ENCODE results near the gene MRPL32. TPM values are rescaled to one million over a fixed set of nuclear protein-coding genes. Genes with fewer than 3 reads are reported as not detected.

The MRPL32 gene
- total RNA-seq, 2 experiments from 2014 or later: 67.4 to 71.8 TPM

- Mint-ChIP-seq H3K4me3 (no peak overlapping the region), H3K9me3 (peaks cover 2% of the 10 kb centered on the region), H3K27me3 (ENCODE audit: low read depth) (no peaks in the 10 kb centered on the region), H3K4me1 (ENCODE audit: low read depth) (peaks cover 10% of the 10 kb centered on the region), H3K27ac (no peak overlapping the region), H3K36me3 (ENCODE audit: low read depth) (no peaks in the 10 kb centered on the region)
- CTCF ChIA-PET: interaction anchor here (0.8 to 1.7 kb wide), 3 partner anchors 9 to 496 kb away, joined by 3 to 9 read pairs (median 3); no protein-coding TSS in a partner anchor
- no peak for DNase-seq
- intact Hi-C loops (cut with micrococcal nuclease): no loop called here
Measured at GRCh38 chr7:42950417-42950816, 18.2 kb downstream of the MRPL32 start.

GRCh38 chr7:42952328-42952727, 20.2 kb downstream of the MRPL32 start:
- CTCF ChIA-PET: interaction anchor here (1.7 kb wide), 1 partner anchor 11 kb away, joined by 9 read pairs; no protein-coding TSS in a partner anchor
- H3K27me3 Mint-ChIP-seq (ENCODE audit: low read depth): no peaks in the 10 kb centered on the region
- H3K27ac Mint-ChIP-seq: no peak overlapping the region
- intact Hi-C loops (cut with micrococcal nuclease): no loop called here
- DNase-seq: no peak
- no peaks in the 10 kb centered on the region for H3K4me1 Mint-ChIP-seq (ENCODE audit: low read depth)
- no peak overlapping the region for H3K4me3 Mint-ChIP-seq
- H3K36me3 Mint-ChIP-seq (ENCODE audit: low read depth): peaks cover 5% of the 10 kb centered on the region
- H3K9me3 Mint-ChIP-seq: peaks cover 13% of the 10 kb centered on the region

GRCh38 chr7:42953994-42954393, 21.8 kb downstream of the MRPL32 start:
- CTCF ChIA-PET: interaction anchor here (1.5 kb wide), 1 partner anchor 13 kb away, joined by 6 read pairs; no protein-coding TSS in a partner anchor

GRCh38 chr7:42956062-42956461, 23.9 kb downstream of the MRPL32 start:
- no peak overlapping the region for H3K4me3 Mint-ChIP-seq
- CTCF ChIA-PET: no interaction called here
- H3K27me3 Mint-ChIP-seq (ENCODE audit: low read depth): peaks cover 12% of the 10 kb centered on the region
- H3K27ac Mint-ChIP-seq: no peak overlapping the region
- intact Hi-C loops (cut with micrococcal nuclease): no loop called here
- H3K36me3 Mint-ChIP-seq (ENCODE audit: low read depth): peaks cover 5% of the 10 kb centered on the region
- no peak for DNase-seq
- peaks cover 2% of the 10 kb centered on the region for H3K4me1 Mint-ChIP-seq (ENCODE audit: low read depth)
- H3K9me3 Mint-ChIP-seq: peaks cover 13% of the 10 kb centered on the region

More at GRCh38 chr7:42953994-42954393, 21.8 kb downstream of the MRPL32 start:
- peaks cover 13% of the 10 kb centered on the region for H3K9me3 Mint-ChIP-seq
- H3K27ac Mint-ChIP-seq: no peak overlapping the region
- no peak for DNase-seq
- H3K36me3 Mint-ChIP-seq (ENCODE audit: low read depth): peaks cover 5% of the 10 kb centered on the region
- H3K27me3 Mint-ChIP-seq (ENCODE audit: low read depth): no peaks in the 10 kb centered on the region
- intact Hi-C loops (cut with micrococcal nuclease): no loop called here
- H3K4me1 Mint-ChIP-seq (ENCODE audit: low read depth): no peaks in the 10 kb centered on the region
- no peak overlapping the region for H3K4me3 Mint-ChIP-seq

- peaks cover 15% of the 10 kb centered on the region for H3K27me3 Mint-ChIP-seq (ENCODE audit: low read depth)
- peaks cover 5% of the 10 kb centered on the region for H3K4me1 Mint-ChIP-seq (ENCODE audit: low read depth)
- DNase-seq: no peak
- intact Hi-C loops (cut with micrococcal nuclease): no loop called here
- no peak overlapping the region for H3K27ac Mint-ChIP-seq
- H3K36me3 Mint-ChIP-seq (ENCODE audit: low read depth): peaks cover 5% of the 10 kb centered on the region
- CTCF ChIA-PET: interaction anchor here (0.5 kb wide), 1 partner anchor 178 kb away, joined by 3 read pairs; no protein-coding TSS in a partner anchor
- H3K9me3 Mint-ChIP-seq: peaks cover 13% of the 10 kb centered on the region
- H3K4me3 Mint-ChIP-seq: no peak overlapping the region
Measured at GRCh38 chr7:42959549-42959948, 27.4 kb downstream of the MRPL32 start.

- CTCF ChIA-PET: interaction anchor here (0.5 to 2.4 kb wide), 2 partner anchors 20 to 145 kb away, joined by 3 to 8 read pairs; no protein-coding TSS in a partner anchor
- H3K36me3 Mint-ChIP-seq (ENCODE audit: low read depth): peaks cover 5% of the 10 kb centered on the region
- intact Hi-C loops (cut with micrococcal nuclease): no loop called here
Measured at GRCh38 chr7:42960762-42961161, 28.6 kb downstream of the MRPL32 start.

GRCh38 chr7:42961170-42961569, 29.0 kb downstream of the MRPL32 start:
- Mint-ChIP-seq H3K27ac (no peak overlapping the region), H3K4me1 (ENCODE audit: low read depth) (peaks cover 18% of the 10 kb centered on the region), H3K27me3 (ENCODE audit: low read depth) (peaks cover 15% of the 10 kb centered on the region), H3K36me3 (ENCODE audit: low read depth) (peaks cover 5% of the 10 kb centered on the region), H3K4me3 (no peak overlapping the region), H3K9me3 (peaks cover 8% of the 10 kb centered on the region)
- CTCF ChIA-PET: interaction anchor here (0.6 to 2.4 kb wide), 2 partner anchors 20 to 145 kb away, joined by 3 to 8 read pairs; no protein-coding TSS in a partner anchor
- intact Hi-C loops (cut with micrococcal nuclease): no loop called here
- DNase-seq: no peak

More at GRCh38 chr7:42960762-42961161, 28.6 kb downstream of the MRPL32 start:
- Mint-ChIP-seq H3K27ac (no peak overlapping the region), H3K4me3 (no peak overlapping the region), H3K4me1 (ENCODE audit: low read depth) (peaks cover 17% of the 10 kb centered on the region), H3K9me3 (peaks cover 10% of the 10 kb centered on the region), H3K27me3 (ENCODE audit: low read depth) (peaks cover 15% of the 10 kb centered on the region)
- DNase-seq: no peak

GRCh38 chr7:42964293-42964692, 32.1 kb downstream of the MRPL32 start:
- Mint-ChIP-seq H3K27ac (no peak overlapping the region), H3K27me3 (ENCODE audit: low read depth) (peaks cover 19% of the 10 kb centered on the region), H3K4me1 (ENCODE audit: low read depth) (peaks cover 27% of the 10 kb centered on the region), H3K9me3 (no peaks in the 10 kb centered on the region), H3K36me3 (ENCODE audit: low read depth) (no peaks in the 10 kb centered on the region), H3K4me3 (no peak overlapping the region)
- CTCF ChIA-PET: interaction anchor here (0.6 to 1.0 kb wide), 3 partner anchors 23 to 478 kb away, joined by 3 to 5 read pairs (median 3); no protein-coding TSS in a partner anchor
- intact Hi-C loops (cut with micrococcal nuclease): no loop called here
- DNase-seq: no peak

GRCh38 chr7:42964849-42965805, 33.0 kb downstream of the MRPL32 start:
- Mint-ChIP-seq H3K4me3 (no peak overlapping the region), H3K36me3 (ENCODE audit: low read depth) (no peaks in the 10 kb centered on the region), H3K27ac (peak overlapping the region; percentile 47), H3K27me3 (ENCODE audit: low read depth) (peaks cover 17% of the 10 kb centered on the region), H3K4me1 (ENCODE audit: low read depth) (peaks cover 27% of the 10 kb centered on the region), H3K9me3 (no peaks in the 10 kb centered on the region)
- CTCF ChIA-PET: interaction anchor here (0.6 to 1.0 kb wide), 3 partner anchors 24 to 477 kb away, joined by 3 to 5 read pairs (median 3); no protein-coding TSS in a partner anchor
- peak; percentile 48 for DNase-seq
- intact Hi-C loops (cut with micrococcal nuclease): loop anchor here (1.0 kb wide), 1 partner anchor 111 kb away; no protein-coding TSS in a partner anchor

GRCh38 chr7:42967391-42967790, 35.2 kb downstream of the MRPL32 start:
- Mint-ChIP-seq H3K4me3 (no peak overlapping the region), H3K27ac (no peak overlapping the region), H3K36me3 (ENCODE audit: low read depth) (no peaks in the 10 kb centered on the region), H3K9me3 (no peaks in the 10 kb centered on the region), H3K4me1 (ENCODE audit: low read depth) (peaks cover 23% of the 10 kb centered on the region), H3K27me3 (ENCODE audit: low read depth) (peaks cover 6% of the 10 kb centered on the region)
- DNase-seq: no peak
- intact Hi-C loops (cut with micrococcal nuclease): no loop called here
- CTCF ChIA-PET: interaction anchor here (0.5 to 0.9 kb wide), 4 partner anchors 14 to 113 kb away, joined by 3 to 4 read pairs (median 4); no protein-coding TSS in a partner anchor

GRCh38 chr7:42972699-42973500, 40.7 kb downstream of the MRPL32 start:
- Mint-ChIP-seq H3K36me3 (ENCODE audit: low read depth) (no peaks in the 10 kb centered on the region), H3K27ac (no peak overlapping the region), H3K27me3 (ENCODE audit: low read depth) (peaks cover 2% of the 10 kb centered on the region), H3K4me1 (ENCODE audit: low read depth) (no peaks in the 10 kb centered on the region), H3K9me3 (no peaks in the 10 kb centered on the region), H3K4me3 (no peak overlapping the region)
- no peak for DNase-seq
- intact Hi-C loops (cut with micrococcal nuclease): no loop called here
- CTCF ChIA-PET: no interaction called here

GRCh38 chr7:42976371-42976770, 44.2 kb downstream of the MRPL32 start:
- Mint-ChIP-seq H3K4me1 (ENCODE audit: low read depth) (no peaks in the 10 kb centered on the region), H3K27me3 (ENCODE audit: low read depth) (peaks cover 6% of the 10 kb centered on the region), H3K4me3 (no peak overlapping the region), H3K36me3 (ENCODE audit: low read depth) (no peaks in the 10 kb centered on the region), H3K9me3 (no peaks in the 10 kb centered on the region), H3K27ac (no peak overlapping the region)
- intact Hi-C loops (cut with micrococcal nuclease): no loop called here
- DNase-seq: no peak
- CTCF ChIA-PET: no interaction called here

All from activated naive CD4-positive, alpha-beta T cell treated with anti-CD3 and anti-CD28 coated beads for 36 hours (primary cell).